ENCODE measurements around the gene MAT1A.

The MAT1A gene

GRCh38 chr10:80281784-80282765, 7.4 kb downstream of the MAT1A start:
- H3K27me3 ChIP-seq (ENCODE audit: control insufficient read depth in 1 of 2, insufficient read depth in 2 of 2, low read length in 2 of 2), result no peaks in the 10 kb centered on the region
- no peaks in the 10 kb centered on the region for H3K9me3 ChIP-seq (ENCODE audit: control insufficient read depth in 2 of 2, low read length in 2 of 2)
- no peak overlapping the region for H3K27ac ChIP-seq (ENCODE audit: low read length)
- no peaks in the 10 kb centered on the region for H3K36me3 ChIP-seq (ENCODE audit: control insufficient read depth in 2 of 2, insufficient read depth in 2 of 2, low read length in 2 of 2)
- H3K4me3 ChIP-seq (ENCODE audit: low read length in 2 of 2), result no peak overlapping the region
- no peaks in the 10 kb centered on the region for H3K4me1 ChIP-seq (ENCODE audit: control insufficient read depth, insufficient read depth, low read length)
- H3K9ac ChIP-seq (ENCODE audit: low read length in 2 of 2), result no peak overlapping the region

GRCh38 chr10:80281292-80281691, 8.2 kb downstream of the MAT1A start:
- no peaks in the 10 kb centered on the region for H3K36me3 ChIP-seq (ENCODE audit: control insufficient read depth in 2 of 2, insufficient read depth in 2 of 2, low read length in 2 of 2)
- no peak overlapping the region for H3K9ac ChIP-seq (ENCODE audit: low read length in 2 of 2)
- no peaks in the 10 kb centered on the region for H3K27me3 ChIP-seq (ENCODE audit: control insufficient read depth in 1 of 2, insufficient read depth in 2 of 2, low read length in 2 of 2)
- H3K4me3 ChIP-seq (ENCODE audit: low read length in 2 of 2), result no peak overlapping the region
- no peak overlapping the region for H3K27ac ChIP-seq (ENCODE audit: low read length)
- no peaks in the 10 kb centered on the region for H3K9me3 ChIP-seq (ENCODE audit: control insufficient read depth in 2 of 2, low read length in 2 of 2)
- H3K4me1 ChIP-seq (ENCODE audit: control insufficient read depth, insufficient read depth, low read length), result no peaks in the 10 kb centered on the region

- Histone ChIP-seq H3K27ac (ENCODE audit: low read length) (no peak overlapping the region), H3K9ac (ENCODE audit: low read length in 2 of 2) (no peak overlapping the region), H3K4me1 (ENCODE audit: control insufficient read depth, insufficient read depth, low read length) (no peaks in the 10 kb centered on the region), H3K4me3 (ENCODE audit: low read length in 2 of 2) (no peak overlapping the region), H3K27me3 (ENCODE audit: control insufficient read depth in 1 of 2, insufficient read depth in 2 of 2, low read length in 2 of 2) (no peaks in the 10 kb centered on the region), H3K9me3 (ENCODE audit: control insufficient read depth in 2 of 2, low read length in 2 of 2) (no peaks in the 10 kb centered on the region), H3K36me3 (ENCODE audit: control insufficient read depth in 2 of 2, insufficient read depth in 2 of 2, low read length in 2 of 2) (no peaks in the 10 kb centered on the region)
These were observed 9.2 kb downstream of the MAT1A start for GRCh38 chr10:80280071-80280800.

GRCh38 chr10:80279146-80279545, 10.3 kb downstream of the MAT1A start:
- Histone ChIP-seq H3K9me3 (ENCODE audit: control insufficient read depth in 2 of 2, low read length in 2 of 2) (no peaks in the 10 kb centered on the region), H3K36me3 (ENCODE audit: control insufficient read depth in 2 of 2, insufficient read depth in 2 of 2, low read length in 2 of 2) (no peaks in the 10 kb centered on the region)

GRCh38 chr10:80278480-80278879, 11.0 kb downstream of the MAT1A start:
- Histone ChIP-seq H3K4me1 (ENCODE audit: control insufficient read depth, insufficient read depth, low read length) (no peaks in the 10 kb centered on the region), H3K4me3 (ENCODE audit: low read length in 2 of 2) (no peak overlapping the region), H3K9ac (ENCODE audit: low read length in 2 of 2) (no peak overlapping the region)

More at GRCh38 chr10:80279146-80279545, 10.3 kb downstream of the MAT1A start:
- Histone ChIP-seq H3K27me3 (ENCODE audit: control insufficient read depth in 1 of 2, insufficient read depth in 2 of 2, low read length in 2 of 2) (no peaks in the 10 kb centered on the region), H3K27ac (ENCODE audit: low read length) (no peak overlapping the region), H3K9ac (ENCODE audit: low read length in 2 of 2) (no peak overlapping the region), H3K4me3 (ENCODE audit: low read length in 2 of 2) (no peak overlapping the region), H3K4me1 (ENCODE audit: control insufficient read depth, insufficient read depth, low read length) (no peaks in the 10 kb centered on the region)

GRCh38 chr10:80277567-80278250, 11.7 kb downstream of the MAT1A start:
- Histone ChIP-seq H3K4me3 (ENCODE audit: low read length in 2 of 2) (no peak overlapping the region), H3K27ac (ENCODE audit: low read length) (no peak overlapping the region), H3K9ac (ENCODE audit: low read length in 2 of 2) (no peak overlapping the region)

More at GRCh38 chr10:80278480-80278879, 11.0 kb downstream of the MAT1A start:
- H3K9me3 ChIP-seq (ENCODE audit: control insufficient read depth in 2 of 2, low read length in 2 of 2), result no peaks in the 10 kb centered on the region
- H3K27ac ChIP-seq (ENCODE audit: low read length), result no peak overlapping the region
- no peaks in the 10 kb centered on the region for H3K36me3 ChIP-seq (ENCODE audit: control insufficient read depth in 2 of 2, insufficient read depth in 2 of 2, low read length in 2 of 2)
- H3K27me3 ChIP-seq (ENCODE audit: control insufficient read depth in 1 of 2, insufficient read depth in 2 of 2, low read length in 2 of 2), result no peaks in the 10 kb centered on the region

GRCh38 chr10:80277016-80277415, 12.4 kb downstream of the MAT1A start:
- Histone ChIP-seq H3K27ac (ENCODE audit: low read length) (no peak overlapping the region), H3K36me3 (ENCODE audit: control insufficient read depth in 2 of 2, insufficient read depth in 2 of 2, low read length in 2 of 2) (no peaks in the 10 kb centered on the region), H3K9ac (ENCODE audit: low read length in 2 of 2) (no peak overlapping the region), H3K27me3 (ENCODE audit: control insufficient read depth in 1 of 2, insufficient read depth in 2 of 2, low read length in 2 of 2) (no peaks in the 10 kb centered on the region), H3K9me3 (ENCODE audit: control insufficient read depth in 2 of 2, low read length in 2 of 2) (no peaks in the 10 kb centered on the region), H3K4me3 (ENCODE audit: low read length in 2 of 2) (no peak overlapping the region), H3K4me1 (ENCODE audit: control insufficient read depth, insufficient read depth, low read length) (no peaks in the 10 kb centered on the region)

More at GRCh38 chr10:80277567-80278250, 11.7 kb downstream of the MAT1A start:
- H3K9me3 ChIP-seq (ENCODE audit: control insufficient read depth in 2 of 2, low read length in 2 of 2), result no peaks in the 10 kb centered on the region
- no peaks in the 10 kb centered on the region for H3K4me1 ChIP-seq (ENCODE audit: control insufficient read depth, insufficient read depth, low read length)
- H3K36me3 ChIP-seq (ENCODE audit: control insufficient read depth in 2 of 2, insufficient read depth in 2 of 2, low read length in 2 of 2), result no peaks in the 10 kb centered on the region
- H3K27me3 ChIP-seq (ENCODE audit: control insufficient read depth in 1 of 2, insufficient read depth in 2 of 2, low read length in 2 of 2), result no peaks in the 10 kb centered on the region

- no peaks in the 10 kb centered on the region for H3K27me3 ChIP-seq (ENCODE audit: control insufficient read depth in 1 of 2, insufficient read depth in 2 of 2, low read length in 2 of 2)
These were observed 13.1 kb downstream of the MAT1A start for GRCh38 chr10:80276335-80276734.

GRCh38 chr10:80275756-80276155, 13.7 kb downstream of the MAT1A start:
- no peak overlapping the region for H3K9ac ChIP-seq (ENCODE audit: low read length in 2 of 2)
- H3K4me3 ChIP-seq (ENCODE audit: low read length in 2 of 2), result no peak overlapping the region
- no peaks in the 10 kb centered on the region for H3K27me3 ChIP-seq (ENCODE audit: control insufficient read depth in 1 of 2, insufficient read depth in 2 of 2, low read length in 2 of 2)
- H3K4me1 ChIP-seq (ENCODE audit: control insufficient read depth, insufficient read depth, low read length), result no peaks in the 10 kb centered on the region
- H3K27ac ChIP-seq (ENCODE audit: low read length), result no peak overlapping the region
- H3K36me3 ChIP-seq (ENCODE audit: control insufficient read depth in 2 of 2, insufficient read depth in 2 of 2, low read length in 2 of 2), result no peaks in the 10 kb centered on the region
- no peaks in the 10 kb centered on the region for H3K9me3 ChIP-seq (ENCODE audit: control insufficient read depth in 2 of 2, low read length in 2 of 2)

More at GRCh38 chr10:80276335-80276734, 13.1 kb downstream of the MAT1A start:
- Histone ChIP-seq H3K9me3 (ENCODE audit: control insufficient read depth in 2 of 2, low read length in 2 of 2) (no peaks in the 10 kb centered on the region), H3K4me3 (ENCODE audit: low read length in 2 of 2) (no peak overlapping the region), H3K27ac (ENCODE audit: low read length) (no peak overlapping the region), H3K9ac (ENCODE audit: low read length in 2 of 2) (no peak overlapping the region), H3K4me1 (ENCODE audit: control insufficient read depth, insufficient read depth, low read length) (no peaks in the 10 kb centered on the region), H3K36me3 (ENCODE audit: control insufficient read depth in 2 of 2, insufficient read depth in 2 of 2, low read length in 2 of 2) (no peaks in the 10 kb centered on the region)

- no peaks in the 10 kb centered on the region for H3K27me3 ChIP-seq (ENCODE audit: control insufficient read depth in 1 of 2, insufficient read depth in 2 of 2, low read length in 2 of 2)
- H3K4me3 ChIP-seq (ENCODE audit: low read length in 2 of 2), result no peak overlapping the region
- H3K36me3 ChIP-seq (ENCODE audit: control insufficient read depth in 2 of 2, insufficient read depth in 2 of 2, low read length in 2 of 2), result no peaks in the 10 kb centered on the region
- H3K4me1 ChIP-seq (ENCODE audit: control insufficient read depth, insufficient read depth, low read length), result no peaks in the 10 kb centered on the region
- H3K9ac ChIP-seq (ENCODE audit: low read length in 2 of 2), result no peak overlapping the region
- H3K27ac ChIP-seq (ENCODE audit: low read length), result no peak overlapping the region
- H3K9me3 ChIP-seq (ENCODE audit: control insufficient read depth in 2 of 2, low read length in 2 of 2), result no peaks in the 10 kb centered on the region
These were observed 14.3 kb downstream of the MAT1A start for GRCh38 chr10:80275135-80275498.

Measured in stomach smooth muscle (tissue), 2 donors.